ENCODE data around the gene OR5W2. TPM values are rescaled to one million over a fixed set of nuclear protein-coding genes. Genes with fewer than 3 reads are reported as not detected.

Gene OR5W2
- total RNA-seq, 4 donors from 2014 or later = not detected

Other genes starting within 250 kb of the OR5W2 start
- not detected for gene OR5D13, start 141.1 kb downstream of the OR5W2 start, total RNA-seq
- gene OR5D14, start 119.0 kb downstream of the OR5W2 start, total RNA-seq = not detected
- not detected for gene OR5L1, start 103.2 kb downstream of the OR5W2 start, total RNA-seq
- gene OR5D18, start 95.0 kb downstream of the OR5W2 start, total RNA-seq = not detected
- not detected for gene OR5L2, start 87.4 kb downstream of the OR5W2 start, total RNA-seq
- not detected for gene OR5D16, start 75.8 kb downstream of the OR5W2 start, total RNA-seq
- gene TRIM51, start 31.3 kb downstream of the OR5W2 start, total RNA-seq = not detected
- gene OR5I1, start 21.8 kb upstream of the OR5W2 start, total RNA-seq = not detected
- not detected for gene OR10AG1, start 55.4 kb upstream of the OR5W2 start, total RNA-seq
- not detected for gene OR5F1, start 80.0 kb upstream of the OR5W2 start, total RNA-seq
- not detected for gene OR5AS1, start 113.1 kb upstream of the OR5W2 start, total RNA-seq
- gene OR8I2, start 178.7 kb upstream of the OR5W2 start, total RNA-seq = not detected
- gene OR8H2, start 189.1 kb upstream of the OR5W2 start, total RNA-seq = not detected
- gene OR8H3, start 207.8 kb upstream of the OR5W2 start, total RNA-seq = not detected
- not detected for gene OR8J3, start 225.6 kb upstream of the OR5W2 start, total RNA-seq
- not detected for gene OR8K5, start 245.7 kb upstream of the OR5W2 start, total RNA-seq